IPS-18c (cell line): ENCODE data around the gene GGT1.
"Not testable (repeated sequence)": the region's sequence is repeated elsewhere in the genome, so short reads cannot be mapped to it uniquely, and the experiment has no call there.

ENCODE experiments used
- H3K4me3 ChIP-seq: 2 replicates; pipeline ENCODE4 v1.7.0; 2013; ENCODE audit warnings: low read depth, mild to moderate bottlenecking, low read length, moderate library complexity; ENCODE audit not compliant: insufficient read depth
- H3K9me3 ChIP-seq: one replicate; pipeline ENCODE4 v1.6.1; 2013; ENCODE audit warnings: mild to moderate bottlenecking, low read length, moderate library complexity; ENCODE audit not compliant: control insufficient read depth, insufficient read depth

GGT1 gene

GRCh38 chr22:24667904-24668303, 64.9 kb downstream of the GGT1 start:
- not testable (repeated sequence) for H3K4me3 ChIP-seq, H3K9me3 ChIP-seq

DNA sequence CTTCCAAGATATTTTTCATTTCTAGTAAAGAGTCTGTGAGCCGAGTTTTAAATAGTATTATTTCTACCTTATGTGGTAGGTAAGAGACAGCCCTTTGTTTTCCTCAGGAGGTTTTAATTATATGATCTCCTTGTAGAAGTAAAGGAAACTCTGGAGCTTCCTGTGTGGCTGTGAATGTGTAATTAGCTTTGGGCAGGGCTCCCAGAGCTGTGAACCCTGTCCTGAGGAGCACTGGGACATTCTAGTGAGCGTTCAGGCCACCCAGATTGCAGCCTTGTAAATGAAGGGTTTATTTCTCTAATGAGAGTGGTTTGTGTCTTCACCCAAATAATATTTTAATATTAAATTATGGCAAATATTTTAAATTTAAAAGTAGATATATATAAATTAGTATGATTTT, 69.5 kb downstream of the GGT1 start:
- H3K9me3 ChIP-seq, H3K4me3 ChIP-seq: not testable (repeated sequence)
